Stromal cell of bone marrow (primary cell): Measurements from ENCODE around the gene CEACAM21.
A peak's percentile ranks its signal among the peaks of the same experiment; 100 is the strongest.

Experiments used
- DNase-seq: peaks from one replicate; pipeline ENCODE4 v3.0.0-alpha.2; 2012; ENCODE audit warnings: low read depth

Gene CEACAM21

GRCh38 chr19:41575998-41576397 lies at the start of gene CEACAM21:
CEACAM21 (plus strand) TSS chr19:41576166; CDS start chr19:41576275, 109 bp downstream.
- no peak for DNase-seq

GRCh38 chr19:41527089-41527488 lies 48.9 kb upstream of the CEACAM21 start:
- DNase-seq: no peak

GRCh38 chr19:41528106-41528505 lies 47.9 kb upstream of the CEACAM21 start:
- no peak for DNase-seq

- no peak for DNase-seq
Measured at GRCh38 chr19:41529484-41530183, 46.3 kb upstream of the CEACAM21 start.

GRCh38 chr19:41530184-41530534 lies 45.8 kb upstream of the CEACAM21 start:
- DNase-seq: no peak

GRCh38 chr19:41530761-41531301 lies 45.1 kb upstream of the CEACAM21 start:
- DNase-seq: no peak

GRCh38 chr19:41531438-41532311 lies 44.3 kb upstream of the CEACAM21 start:
- peak; percentile 30 for DNase-seq

- no peak for DNase-seq
Measured at GRCh38 chr19:41532526-41532925, 43.4 kb upstream of the CEACAM21 start.

GRCh38 chr19:41533671-41534215 lies 42.2 kb upstream of the CEACAM21 start:
- DNase-seq: no peak

- no peak for DNase-seq
Measured at GRCh38 chr19:41535029-41535622, 40.8 kb upstream of the CEACAM21 start.

GRCh38 chr19:41537789-41538188 lies 38.2 kb upstream of the CEACAM21 start:
- DNase-seq: no peak

- no peak for DNase-seq
Measured at GRCh38 chr19:41540041-41540695, 35.8 kb upstream of the CEACAM21 start.

- no peak for DNase-seq
Measured at GRCh38 chr19:41541990-41542584, 33.9 kb upstream of the CEACAM21 start.

GRCh38 chr19:41542622-41543021 lies 33.3 kb upstream of the CEACAM21 start:
- DNase-seq: no peak

GRCh38 chr19:41543582-41543981 lies 32.4 kb upstream of the CEACAM21 start:
- DNase-seq: no peak

GRCh38 chr19:41545547-41545946 lies 30.4 kb upstream of the CEACAM21 start:
- DNase-seq: no peak

GRCh38 chr19:41546386-41546789 lies 29.6 kb upstream of the CEACAM21 start:
- DNase-seq: no peak

GRCh38 chr19:41546961-41547360 lies 29.0 kb upstream of the CEACAM21 start:
- no peak for DNase-seq

GRCh38 chr19:41547569-41547968 lies 28.4 kb upstream of the CEACAM21 start:
- no peak for DNase-seq

GRCh38 chr19:41548047-41548446 lies 27.9 kb upstream of the CEACAM21 start:
- no peak for DNase-seq

GRCh38 chr19:41548954-41549688 lies 26.8 kb upstream of the CEACAM21 start:
- DNase-seq: no peak
